Mesenchymal stem cell (in vitro differentiated cells and primary cell): ENCODE measurements around the gene NCS1.
"Not testable (repeated sequence)": the region's sequence is repeated elsewhere in the genome, so short reads cannot be mapped to it uniquely, and the experiment has no call there.

Source experiments
- DNase-seq: peaks from one replicate; pipeline ENCODE4 v3.0.0-alpha.2; 2013
- H2AFZ ChIP-seq: one replicate; pipeline ENCODE4 v1.6.1; 2013; ENCODE audit warnings: low read depth, mild to moderate bottlenecking, control low read depth, inconsistent platforms, low read length, moderate library complexity
- H2AK5ac ChIP-seq: 2 replicates; pipeline ENCODE4 v1.6.1; 2013; ENCODE audit warnings: low read length, moderate library complexity, mild to moderate bottlenecking, inconsistent platforms; ENCODE audit not compliant: severe bottlenecking
- H2BK120ac ChIP-seq: one replicate; pipeline ENCODE4 v1.6.1; 2013; ENCODE audit warnings: low read depth, mild to moderate bottlenecking, inconsistent platforms, low read length, moderate library complexity
- H2BK12ac ChIP-seq, 2 experiments: one replicate each; pipeline ENCODE4 v1.6.1; 2013; ENCODE audit warnings: inconsistent platforms in 2 of 2, low read length in 2 of 2, mild to moderate bottlenecking in 2 of 2, moderate library complexity in 2 of 2, control low read depth in 1 of 2
- H2BK15ac ChIP-seq: one replicate; pipeline ENCODE4 v1.6.1; 2013; ENCODE audit warnings: mild to moderate bottlenecking, low read depth, inconsistent platforms; ENCODE audit not compliant: poor library complexity, severe bottlenecking
- H2BK5ac ChIP-seq: 2 replicates; pipeline ENCODE4 v1.6.1; 2013; ENCODE audit warnings: low read depth, mild to moderate bottlenecking, low read length, control low read depth, inconsistent platforms; ENCODE audit not compliant: poor library complexity, severe bottlenecking
- H3K14ac ChIP-seq, 2 experiments: one replicate each; pipeline ENCODE4 v1.6.1; 2013; ENCODE audit warnings: inconsistent platforms in 2 of 2, low read length in 2 of 2, control low read depth in 1 of 2, mild to moderate bottlenecking in 1 of 2, moderate library complexity in 1 of 2
- H3K18ac ChIP-seq, 2 experiments: one replicate each; pipeline ENCODE4 v1.6.1; 2013; ENCODE audit warnings: inconsistent platforms in 2 of 2, low read length in 2 of 2, control low read depth in 1 of 2, low read depth in 1 of 2, mild to moderate bottlenecking in 1 of 2
- H3K23ac ChIP-seq, 2 experiments: one replicate each; pipeline ENCODE4 v1.6.1; 2013; ENCODE audit warnings: inconsistent platforms in 2 of 2, low read length in 2 of 2, mild to moderate bottlenecking in 2 of 2, moderate library complexity in 2 of 2, control low read depth in 1 of 2
- H3K27ac ChIP-seq: 2 replicates; pipeline ENCODE4 v1.5.1; 2013; ENCODE audit warnings: mild to moderate bottlenecking, moderate library complexity, low read length, control low read depth, inconsistent platforms; ENCODE audit not compliant: poor library complexity, severe bottlenecking
- H3K27me3 ChIP-seq, 2 experiments: 2 replicates each; pipeline versions ENCODE4 v1.6.1 to v1.7.0; 2013; ENCODE audit warnings: low read length in 2 of 2, mild to moderate bottlenecking in 2 of 2, moderate library complexity in 2 of 2, control low read depth in 1 of 2, inconsistent platforms in 1 of 2; ENCODE audit not compliant: control insufficient read depth in 1 of 2, insufficient read depth in 1 of 2
- H3K36me3 ChIP-seq, 2 experiments: 2 replicates each; pipeline versions ENCODE4 v1.6.1 to v1.7.0; 2013; ENCODE audit warnings: low read length in 2 of 2, control low read depth in 1 of 2, inconsistent platforms in 1 of 2, low read depth in 1 of 2, mild to moderate bottlenecking in 1 of 2; ENCODE audit not compliant: insufficient read depth in 2 of 2, control insufficient read depth in 1 of 2
- H3K4ac ChIP-seq, 2 experiments: one replicate each; pipeline ENCODE4 v1.6.1; 2013; ENCODE audit warnings: inconsistent platforms in 2 of 2, low read length in 2 of 2, mild to moderate bottlenecking in 2 of 2, moderate library complexity in 2 of 2, control low read depth in 1 of 2, low read depth in 1 of 2
- H3K4me1 ChIP-seq: 2 replicates; pipeline ENCODE4 v1.6.1; 2013; ENCODE audit warnings: low read depth, low read length, control low read depth; ENCODE audit not compliant: control insufficient read depth, insufficient read depth
- H3K4me2 ChIP-seq: 2 replicates; pipeline ENCODE4 v1.6.1; 2013; ENCODE audit warnings: low read length, mild to moderate bottlenecking, inconsistent platforms; ENCODE audit not compliant: poor library complexity, severe bottlenecking
- H3K4me3 ChIP-seq, 2 experiments: 2 replicates each; pipeline versions ENCODE4 v1.5.1 to v1.7.0; 2013; ENCODE audit warnings: low read length in 2 of 2, mild to moderate bottlenecking in 2 of 2, control low read depth in 1 of 2, low read depth in 1 of 2; ENCODE audit not compliant: insufficient read depth in 1 of 2
- H3K79me1 ChIP-seq: replicated peaks from 2 replicates; pipeline ENCODE4 v1.6.1; 2013; ENCODE audit warnings: mild to moderate bottlenecking, control low read depth, low read length, inconsistent platforms; ENCODE audit not compliant: poor library complexity, severe bottlenecking
- H3K9ac ChIP-seq: 2 replicates; pipeline ENCODE4 v1.7.0; 2013; ENCODE audit warnings: mild to moderate bottlenecking, low read length, moderate library complexity
- H3K9me3 ChIP-seq: 2 replicates; pipeline ENCODE4 v1.7.0; 2013; ENCODE audit warnings: mild to moderate bottlenecking, low read length; ENCODE audit not compliant: control insufficient read depth
- H4K8ac ChIP-seq: one replicate; pipeline ENCODE4 v1.6.1; 2013; ENCODE audit warnings: inconsistent platforms, mild to moderate bottlenecking, low read length, moderate library complexity
- H4K91ac ChIP-seq: one replicate; pipeline ENCODE4 v1.6.1; 2013; ENCODE audit warnings: mild to moderate bottlenecking, low read length, inconsistent platforms
- WGBS: methylation state at CpG from one replicate; pipeline ENCODE4 v1.1.7; 2013; ENCODE audit warnings: mixed read lengths; 5-methylcytosine and 5-hydroxymethylcytosine counted together

NCS1 gene

DNA sequence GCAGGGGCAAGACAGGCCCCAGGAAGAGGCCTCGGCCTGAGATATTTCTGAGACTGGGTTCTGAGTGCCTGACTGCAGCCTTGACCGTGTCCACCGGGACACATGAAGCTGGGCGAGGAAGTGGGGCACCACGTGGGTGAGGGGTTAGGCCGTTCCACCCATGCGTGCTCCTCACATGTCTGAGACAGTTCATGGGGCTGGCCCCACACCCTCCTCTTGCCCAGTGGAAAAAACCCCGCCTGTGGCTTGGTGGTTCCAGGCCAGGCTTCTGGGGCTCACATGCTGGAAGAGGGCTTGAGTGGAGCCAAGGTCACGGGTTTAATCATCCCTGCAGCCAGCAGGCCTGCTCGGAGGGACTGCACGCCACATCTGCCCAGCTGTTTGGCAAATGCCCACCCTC lies 104.8 kb downstream of the NCS1 start:
- no peak overlapping the region for H3K4me3 ChIP-seq
- WGBS: 90% methylated on average over 9 of the region's 11 CpGs
- H3K27me3 ChIP-seq: peaks cover 0 to 26% of the 10 kb centered on the region in 2 experiments
- no peak overlapping the region for H2AK5ac ChIP-seq
- no peak overlapping the region for H4K91ac ChIP-seq
- H3K9ac ChIP-seq: no peak overlapping the region
- H2BK12ac ChIP-seq: no peak overlapping the region
- H2AFZ ChIP-seq: no peak overlapping the region
- no peak overlapping the region for H3K14ac ChIP-seq
- no peak overlapping the region for H3K4ac ChIP-seq
- H3K4me2 ChIP-seq: no peak overlapping the region
- no peak overlapping the region for H4K8ac ChIP-seq
- no peaks in the 10 kb centered on the region for H3K79me1 ChIP-seq
- H2BK5ac ChIP-seq: no peak overlapping the region
- H3K18ac ChIP-seq: no peak overlapping the region
- H3K23ac ChIP-seq: no peak overlapping the region
- no peaks in the 10 kb centered on the region for H3K36me3 ChIP-seq
- DNase-seq: no peak
- no peaks in the 10 kb centered on the region for H3K9me3 ChIP-seq
- H2BK120ac ChIP-seq: no peak overlapping the region
- H3K4me1 ChIP-seq: peaks cover 7% of the 10 kb centered on the region
- H3K27ac ChIP-seq: no peak overlapping the region
- no peak overlapping the region for H2BK15ac ChIP-seq

DNA sequence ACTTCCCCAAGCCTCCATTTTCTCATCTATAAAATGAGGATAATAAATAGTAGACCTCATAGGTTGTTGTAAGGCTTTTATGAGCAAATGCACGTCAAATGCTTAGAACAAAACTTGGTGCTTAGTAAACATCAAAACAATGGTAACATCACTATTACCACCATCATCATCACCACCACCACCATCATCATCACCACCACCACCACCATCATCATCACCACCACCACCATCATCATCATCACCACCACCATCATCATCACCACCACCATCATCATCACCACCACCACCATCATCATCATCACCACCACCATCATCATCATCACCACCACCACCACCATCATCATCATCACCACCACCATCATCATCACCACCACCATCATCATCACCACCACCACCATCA lies 105.3 kb downstream of the NCS1 start:
- H3K14ac ChIP-seq, H3K4me3 ChIP-seq, H2BK15ac ChIP-seq, H3K18ac ChIP-seq, H3K4me1 ChIP-seq, H3K4me2 ChIP-seq, H3K79me1 ChIP-seq, H3K9me3 ChIP-seq, H2BK12ac ChIP-seq, H3K36me3 ChIP-seq, H3K27ac ChIP-seq, H2AFZ ChIP-seq, H2BK5ac ChIP-seq, H3K9ac ChIP-seq, H3K4ac ChIP-seq, H2BK120ac ChIP-seq, H2AK5ac ChIP-seq, DNase-seq, H3K23ac ChIP-seq, H4K91ac ChIP-seq, H4K8ac ChIP-seq: not testable (repeated sequence)
- 100% methylated on average over 1 of the region's 1 CpG for WGBS
- H3K27me3 ChIP-seq: peaks cover 0 to 31% of the 10 kb centered on the region in 2 experiments

DNA sequence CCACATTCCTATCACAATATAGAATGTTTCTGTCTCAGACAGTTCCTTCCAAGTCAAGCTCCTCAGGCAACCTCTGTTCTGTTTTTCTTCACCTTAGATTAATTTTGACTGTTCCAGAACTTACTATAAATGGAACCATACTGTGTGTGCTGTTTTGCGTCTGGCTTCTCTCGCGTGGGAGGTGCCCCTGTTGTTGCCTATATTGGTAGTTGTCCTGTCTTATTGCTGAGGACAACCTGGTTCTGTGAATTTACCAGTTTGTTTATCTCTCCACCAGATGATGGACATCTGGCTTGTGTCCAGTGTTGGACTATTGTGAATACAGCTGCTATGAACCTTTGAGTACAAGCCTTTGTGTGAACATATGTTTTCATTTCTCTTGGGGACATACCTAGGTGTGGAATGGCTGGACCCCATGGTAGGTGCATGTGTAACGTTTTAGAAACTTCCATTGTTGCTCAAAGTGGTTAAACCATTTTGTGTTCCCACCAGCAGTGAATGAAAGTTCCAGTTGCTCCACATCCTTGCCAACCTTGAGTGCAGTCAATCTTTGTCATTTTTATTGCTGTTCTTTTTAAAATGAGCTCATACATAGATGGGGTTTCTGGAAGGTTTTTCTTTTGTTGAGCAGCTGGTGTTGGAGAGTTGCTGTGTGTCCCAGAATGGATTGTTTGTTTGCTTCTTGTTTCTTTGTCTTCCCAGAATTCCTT lies 111.5 kb downstream of the NCS1 start:
- no peaks in the 10 kb centered on the region for H3K36me3 ChIP-seq
- H3K9ac ChIP-seq: no peak overlapping the region
- no peak overlapping the region for H4K91ac ChIP-seq
- no peak overlapping the region for H3K18ac ChIP-seq
- no peak overlapping the region for H3K23ac ChIP-seq
- H2BK12ac ChIP-seq: no peak overlapping the region
- no peaks in the 10 kb centered on the region for H3K9me3 ChIP-seq
- WGBS: 59% methylated on average over 4 of the region's 4 CpGs
- no peak for DNase-seq
- H3K4ac ChIP-seq: no peak overlapping the region
- no peak overlapping the region for H2BK15ac ChIP-seq
- peaks cover 52 to 68% of the 10 kb centered on the region in 2 experiments for H3K27me3 ChIP-seq
- no peak overlapping the region for H2BK5ac ChIP-seq
- H3K4me3 ChIP-seq: no peak overlapping the region
- no peak overlapping the region for H2AFZ ChIP-seq
- H2AK5ac ChIP-seq: no peak overlapping the region
- no peak overlapping the region for H3K14ac ChIP-seq
- no peaks in the 10 kb centered on the region for H3K4me1 ChIP-seq
- H4K8ac ChIP-seq: no peak overlapping the region
- H2BK120ac ChIP-seq: no peak overlapping the region
- H3K27ac ChIP-seq: no peak overlapping the region
- H3K4me2 ChIP-seq: no peak overlapping the region
- no peaks in the 10 kb centered on the region for H3K79me1 ChIP-seq

DNA sequence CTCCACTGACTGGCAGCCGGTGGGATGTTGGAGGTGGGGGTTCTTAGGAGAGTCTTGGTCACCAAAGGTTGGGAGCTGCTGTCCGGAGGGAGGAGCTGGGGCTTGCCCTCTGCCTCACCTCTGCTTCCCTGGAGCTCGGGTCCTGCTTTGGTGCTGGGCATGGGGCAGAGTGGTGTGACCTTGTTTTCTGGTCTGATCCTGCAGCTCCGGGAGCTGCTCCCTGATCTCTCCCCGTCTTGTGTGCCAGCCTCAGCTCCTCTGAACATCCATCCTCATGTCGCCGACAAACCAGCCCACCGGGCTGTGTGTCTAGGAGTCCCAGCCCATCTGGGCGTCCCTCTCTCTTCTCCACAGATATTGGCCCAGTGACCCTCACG lies 112.0 kb downstream of the NCS1 start:
- no peak overlapping the region for H2BK12ac ChIP-seq

More for the DNA sequence above, 112.0 kb downstream of the NCS1 start:
- no peak overlapping the region for H2AK5ac ChIP-seq
- H3K27me3 ChIP-seq: peaks cover 57 to 74% of the 10 kb centered on the region in 2 experiments
- H3K4me3 ChIP-seq: no peak overlapping the region
- no peak overlapping the region for H4K8ac ChIP-seq
- no peak overlapping the region for H2BK5ac ChIP-seq
- H3K9ac ChIP-seq: no peak overlapping the region
- H3K36me3 ChIP-seq: no peaks in the 10 kb centered on the region
- H4K91ac ChIP-seq: no peak overlapping the region
- no peak overlapping the region for H3K18ac ChIP-seq
- no peak overlapping the region for H3K14ac ChIP-seq
- H3K79me1 ChIP-seq: no peaks in the 10 kb centered on the region
- no peak overlapping the region for H2BK120ac ChIP-seq
- no peak overlapping the region for H2BK15ac ChIP-seq
- H2AFZ ChIP-seq: no peak overlapping the region
- H3K4me1 ChIP-seq: no peaks in the 10 kb centered on the region
- no peak overlapping the region for H3K4me2 ChIP-seq
- no peak for DNase-seq
- 76% methylated on average over 10 of the region's 10 CpGs for WGBS
- no peak overlapping the region for H3K23ac ChIP-seq
- H3K27ac ChIP-seq: no peak overlapping the region
- H3K9me3 ChIP-seq: no peaks in the 10 kb centered on the region
- H3K4ac ChIP-seq: no peak overlapping the region
